NOMO-1 treated with dmso at 0.1 percent for 144 hours (cell line): ENCODE results near the gene OSBP2.

Experiments
- DNase-seq: peaks from one replicate; lab custom pipeline; 2025; ENCODE audit not compliant: unreplicated experiment; lab: John Stamatoyannopoulos, UW

Gene OSBP2

DNA sequence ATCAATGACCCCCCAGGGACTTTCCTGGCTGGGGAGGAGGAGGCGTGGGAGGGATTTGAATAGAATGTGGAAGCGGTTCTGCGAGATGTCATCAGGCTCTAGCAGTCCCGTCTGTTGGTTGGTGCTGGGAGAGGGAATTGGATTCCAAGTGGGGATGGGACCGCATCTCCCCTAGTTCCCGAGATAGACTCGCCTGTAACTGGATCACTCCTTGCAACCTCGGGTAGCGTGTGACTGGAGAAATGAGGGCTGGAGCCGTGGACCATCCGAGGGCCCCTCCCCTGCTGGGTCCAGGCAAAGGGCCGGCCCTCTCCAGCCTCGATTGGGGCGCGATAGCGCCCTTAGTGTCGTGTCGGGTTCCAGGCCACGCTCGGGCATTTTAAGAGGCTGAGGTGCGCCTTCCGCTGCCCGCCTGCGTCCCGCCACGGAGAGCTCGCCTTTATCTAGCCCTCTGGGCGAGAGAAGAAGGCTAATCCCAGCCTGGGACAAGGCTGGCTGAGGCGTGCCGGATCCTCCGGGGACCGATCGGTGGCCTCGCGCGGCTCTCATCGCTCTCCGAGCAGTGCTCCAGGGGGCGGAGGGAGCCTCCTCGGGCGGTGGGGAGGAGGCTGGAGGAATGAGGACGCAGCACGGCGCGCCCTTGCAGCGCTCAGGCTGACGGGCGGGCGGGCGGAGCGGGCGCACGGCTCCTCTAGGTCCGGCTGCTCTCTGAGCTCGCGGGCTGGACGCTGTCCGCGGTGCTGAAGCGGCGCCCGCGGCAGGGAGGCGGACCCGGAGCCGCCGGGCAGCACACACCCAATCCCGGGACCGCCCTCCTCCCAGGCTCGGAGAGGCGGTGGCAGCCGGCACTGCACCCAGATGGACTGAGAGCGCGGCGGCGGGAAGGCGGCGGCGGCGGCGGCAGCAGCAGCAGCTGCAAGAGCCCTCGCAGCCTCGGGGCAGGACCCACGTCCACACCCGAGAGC is 107.8 kb downstream of the OSBP2 start:
- DNase-seq = peak; percentile 60

- no peak for DNase-seq
These were observed 109.0 kb downstream of the OSBP2 start for GRCh38 chr22:30803679-30804078.

- DNase-seq = no peak
These were observed 110.0 kb downstream of the OSBP2 start for GRCh38 chr22:30804626-30805025.

GRCh38 chr22:30806391-30806861 is 111.8 kb downstream of the OSBP2 start:
- no peak for DNase-seq

DNA sequence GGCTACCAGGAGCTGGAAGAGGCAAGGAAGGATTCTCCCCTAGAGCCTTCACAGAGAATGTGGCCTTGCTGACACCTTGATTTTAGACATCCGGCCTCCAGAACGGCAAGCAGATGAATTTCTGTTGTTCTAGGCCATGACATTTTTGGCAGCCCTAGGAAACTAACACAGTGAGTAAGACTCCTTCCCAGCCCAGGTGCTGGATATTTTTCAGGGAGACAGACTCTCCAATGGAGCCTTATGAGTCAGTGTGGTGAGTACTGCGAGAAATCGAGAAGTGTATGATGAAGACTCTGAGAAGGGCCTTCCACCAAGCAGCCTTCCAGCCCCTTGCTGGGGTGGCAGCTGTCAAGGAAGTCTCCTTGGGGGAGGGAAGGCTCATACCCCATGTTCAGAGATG is 114.4 kb downstream of the OSBP2 start:
- DNase-seq = no peak

GRCh38 chr22:30810105-30810504 is 115.4 kb downstream of the OSBP2 start:
- DNase-seq = no peak

DNA sequence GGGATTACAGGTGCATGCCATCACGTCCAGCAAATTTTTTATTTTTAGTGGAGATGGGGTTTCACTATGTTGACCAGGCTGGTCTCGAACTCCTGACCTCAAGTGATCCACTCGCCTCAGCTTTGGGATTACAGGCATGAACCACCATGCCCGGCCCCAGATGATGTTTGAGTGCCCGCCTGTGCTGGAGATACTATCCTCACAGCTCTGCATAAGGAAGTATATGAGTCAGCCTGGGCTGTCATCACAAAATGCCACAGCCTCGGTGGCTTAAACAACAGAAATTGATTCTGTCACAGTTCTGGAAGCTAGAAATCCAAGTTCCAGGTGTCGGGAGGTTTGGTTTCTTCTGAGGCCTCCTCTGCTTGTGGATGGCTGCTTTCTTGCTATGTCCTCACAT is 119.3 kb downstream of the OSBP2 start:
- no peak for DNase-seq

- DNase-seq = no peak
These were observed 121.7 kb downstream of the OSBP2 start for GRCh38 chr22:30816413-30816812.

GRCh38 chr22:30821381-30821780 is 126.7 kb downstream of the OSBP2 start:
- DNase-seq = no peak

- DNase-seq = no peak
These were observed 127.2 kb downstream of the OSBP2 start for GRCh38 chr22:30821863-30822215.

GRCh38 chr22:30822216-30823014 is 127.7 kb downstream of the OSBP2 start:
- no peak for DNase-seq

GRCh38 chr22:30823015-30823370 is 128.3 kb downstream of the OSBP2 start:
- no peak for DNase-seq

- no peak for DNase-seq
These were observed 129.4 kb downstream of the OSBP2 start for GRCh38 chr22:30824096-30824495.

DNA sequence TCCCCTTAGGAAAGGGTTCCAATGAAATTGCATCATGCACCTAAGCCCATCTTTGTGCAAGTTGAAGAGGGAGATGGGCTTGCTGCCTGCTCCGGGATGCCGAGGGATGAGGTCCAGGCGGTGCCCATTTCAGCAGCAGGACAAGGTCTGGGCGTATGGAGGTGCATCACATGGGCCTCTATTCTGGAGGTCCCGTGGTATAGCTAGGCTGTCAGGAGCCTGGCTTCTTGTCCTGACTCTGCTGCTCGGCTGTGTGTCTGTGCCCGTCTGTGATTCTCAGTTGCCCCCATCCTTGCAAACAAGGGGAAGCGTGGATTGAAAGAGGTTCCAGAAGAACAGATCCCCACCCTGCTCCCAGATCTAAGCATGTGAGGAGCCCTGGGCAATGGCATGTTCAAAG is 130.0 kb downstream of the OSBP2 start:
- DNase-seq = no peak

GRCh38 chr22:30825711-30826505 is 131.2 kb downstream of the OSBP2 start:
- DNase-seq = no peak

GRCh38 chr22:30826670-30827355 is 132.1 kb downstream of the OSBP2 start:
- no peak for DNase-seq

DNA sequence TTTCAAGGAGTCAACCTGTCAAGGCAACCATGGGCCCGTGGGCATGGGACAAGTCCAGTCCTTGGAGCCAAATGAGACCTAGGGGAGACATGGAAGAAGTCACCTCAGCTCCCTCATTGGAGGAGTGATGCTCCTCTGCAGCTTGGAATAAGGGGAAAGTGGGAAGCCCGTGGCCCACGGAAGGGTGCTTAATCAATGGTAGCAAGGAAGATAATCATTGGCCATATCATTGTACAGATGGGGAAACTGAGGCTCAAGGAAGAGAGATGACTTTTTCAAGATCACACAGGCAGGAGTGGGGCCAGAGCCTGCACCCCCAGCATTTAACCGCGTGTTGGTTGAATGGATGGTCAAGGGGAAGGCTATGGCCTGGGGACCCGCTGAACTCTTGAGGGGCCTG is 133.0 kb downstream of the OSBP2 start:
- no peak for DNase-seq

DNA sequence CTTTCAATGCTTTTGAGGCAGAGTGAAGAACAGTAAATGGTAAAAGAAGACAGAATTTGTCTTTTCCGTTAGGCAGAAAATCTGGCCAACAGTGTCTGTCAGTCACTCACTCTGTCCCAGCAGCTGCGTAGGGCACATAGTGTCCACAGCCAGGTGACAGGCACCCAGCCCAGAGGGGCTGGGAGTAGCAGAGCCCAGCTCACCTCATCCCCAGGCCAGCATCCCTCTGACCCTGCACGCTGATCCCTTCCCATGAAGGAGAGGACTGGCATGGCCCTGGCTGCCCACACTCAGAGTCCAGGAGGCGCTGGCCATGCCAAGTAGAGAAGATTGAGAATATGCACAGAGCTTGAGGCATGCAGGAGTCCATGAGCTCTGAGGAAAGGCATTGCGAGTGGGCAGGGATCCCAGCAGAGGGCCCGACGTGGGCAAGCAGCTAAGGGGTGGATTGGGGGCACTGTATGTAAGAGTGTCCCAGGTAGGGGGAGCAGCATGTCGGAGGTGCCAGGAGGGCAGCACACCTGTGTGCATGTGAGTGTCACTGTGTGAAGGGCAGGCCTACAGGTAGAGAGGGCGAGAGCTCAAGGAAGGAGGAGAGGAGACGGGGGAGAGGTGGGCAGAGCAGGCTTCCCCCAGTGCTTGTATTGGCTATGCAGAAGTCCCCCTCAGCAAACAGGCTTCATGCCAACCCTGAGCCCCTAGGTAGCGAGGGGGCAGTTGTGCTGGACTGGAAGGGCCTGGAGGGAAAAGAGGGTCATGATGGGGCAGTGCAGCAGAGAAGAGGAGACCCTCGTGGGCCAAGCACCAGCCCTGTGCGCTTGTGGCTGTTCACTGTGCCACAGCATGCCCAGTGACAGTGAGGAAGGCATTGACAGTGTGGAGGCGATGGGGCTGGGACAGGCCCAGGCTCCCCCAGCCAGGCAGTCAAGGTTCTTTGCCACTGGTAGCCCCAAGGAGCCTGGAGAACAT is 133.8 kb downstream of the OSBP2 start:
- DNase-seq = no peak

- no peak for DNase-seq
These were observed 135.4 kb downstream of the OSBP2 start for GRCh38 chr22:30829901-30830550.
